ENCODE data around the gene RETREG2. TPM values are rescaled to one million over a fixed set of nuclear protein-coding genes. Genes with fewer than 3 reads are reported as not detected.

Gene RETREG2
- total and polyA plus RNA-seq, 2 of the 4 experiments (the other 2 are of a cell fraction) = 45.2 to 51.1 TPM

DNA sequence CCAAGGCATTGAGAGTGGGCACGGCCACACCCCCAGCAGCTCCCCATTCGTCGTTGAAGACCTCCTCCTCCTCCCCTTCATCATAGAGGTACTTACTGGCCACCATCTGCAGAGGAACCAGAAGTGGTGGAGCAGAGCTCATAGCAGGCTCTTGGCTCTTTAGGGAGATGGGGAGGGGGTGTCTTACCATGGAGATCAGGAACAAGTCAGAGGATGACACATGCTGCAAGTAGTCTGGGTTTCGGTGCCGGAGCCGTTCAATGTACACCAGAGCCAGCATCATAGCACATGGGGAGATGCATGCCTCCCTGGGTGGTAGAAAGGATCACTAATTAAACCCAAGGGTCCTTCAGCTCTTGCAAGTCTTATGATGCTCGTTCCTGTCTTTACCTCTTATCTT, 3.3 kb upstream of the RETREG2 start:
- no TSS peak for BruUV-seq (replicated peaks)
- H2BK120ac ChIP-seq (ENCODE audit: low read depth, low read length) = no peak overlapping the region
- H3K9ac ChIP-seq (ENCODE audit: low read depth, low read length) = no peak overlapping the region
- no peak overlapping the region for H4K91ac ChIP-seq (ENCODE audit: insufficient read depth, low read depth, low read length)
- H4K5ac ChIP-seq (ENCODE audit: low read depth, low read length) = no peak overlapping the region
- no peak overlapping the region for H3K23ac ChIP-seq (ENCODE audit: low read depth, low read length)
- peaks cover 22% of the 10 kb centered on the region for H3K36me3 ChIP-seq (ENCODE audit: control insufficient read depth, insufficient read depth, low read length)
- H2BK15ac ChIP-seq (ENCODE audit: low read depth, low read length) = no peak overlapping the region
- dilution Hi-C loops (cut with HindIII; ENCODE audit: low sequenced_read_pairs, unreplicated experiment) (no loop called here), intact Hi-C loops (cut with micrococcal nuclease) (loop anchor here (5.0 kb wide), 2 partner anchors 102 to 212 kb away; partner anchors contain the start of genes DNAJB2 and DNPEP), in situ Hi-C loops (cut with MboI; ENCODE audit: low sequenced_read_pairs) (loop anchor here (5.0 kb wide), 2 partner anchors 32 to 122 kb away; partner anchors contain the start of gene ZFAND2B)
- H3K79me1 ChIP-seq (ENCODE audit: low read depth in 1 of 2, low read length in 2 of 2) = peaks cover 15 to 34% of the 10 kb centered on the region in 2 experiments
- no peak overlapping the region for H3K18ac ChIP-seq (ENCODE audit: low read depth, low read length)
- WGBS, 2 experiments (ENCODE audit: extremely low coverage in 2 of 2, insufficient read length in 1 of 2) = 100% methylated on average over 1 of the region's 7 CpGs; no CpG with 5 or more reads in 1 of the 2 experiments
- DNase-seq (no peak), ATAC-seq (ENCODE audit: low read depth) (no peak)
- peaks cover 19% of the 10 kb centered on the region for H4K20me1 ChIP-seq (ENCODE audit: insufficient read depth, low read length)
- no peak overlapping the region for H3K14ac ChIP-seq (replicated peaks; ENCODE audit: low read depth, low read length)
- H2BK20ac ChIP-seq (ENCODE audit: low read depth, low read length) = no peak overlapping the region
- no peak overlapping the region for H4K8ac ChIP-seq (ENCODE audit: low read depth in 2 of 2, low read length in 2 of 2)
- H3K4ac ChIP-seq (ENCODE audit: low read depth, low read length) = no peak overlapping the region
- peaks cover 8% of the 10 kb centered on the region; the same call in 1 of the 2 replicates for H3K4me1 ChIP-seq (ENCODE audit: control insufficient read depth, insufficient read depth, low read length)
- ChIA-PET CTCF (interaction anchor here (1.4 kb wide), 1 partner anchor 120 kb away, joined by 3 read pairs; no protein-coding TSS in a partner anchor), POLR2A (ENCODE audit: unreplicated experiment) (no interaction called here)
- H2AK5ac ChIP-seq (ENCODE audit: low read depth, low read length) = no peak overlapping the region
- H3K4me2 ChIP-seq (ENCODE audit: low read depth, low read length) = no peak overlapping the region
- 0 out of 2 replicates have a peak, but pooled peaks cover 6% of the 10 kb centered on the region for H3K9me1 ChIP-seq (ENCODE audit: insufficient read depth, low read length)
- no peaks in the 10 kb centered on the region for H3K27me3 ChIP-seq (ENCODE audit: control insufficient read depth, insufficient read depth, low read length)
- H3K56ac ChIP-seq (ENCODE audit: extremely low read depth, insufficient read depth, low read length) = no peak overlapping the region
- H2AK9ac ChIP-seq (replicated peaks; ENCODE audit: low read depth, low read length, poor library complexity) = no peak overlapping the region
- no peaks in the 10 kb centered on the region for H3K9me3 ChIP-seq (ENCODE audit: control insufficient read depth, insufficient read depth, low read length)
- no peak overlapping the region for H3K27ac ChIP-seq (ENCODE audit: insufficient read depth, low read length)
- H2BK5ac ChIP-seq (ENCODE audit: low read depth, low read length, poor library complexity, severe bottlenecking) = no peak overlapping the region
- no peak overlapping the region for H3K4me3 ChIP-seq (ENCODE audit: insufficient read depth, low read depth, low read length)
- TF ChIP-seq, protein P1, sequence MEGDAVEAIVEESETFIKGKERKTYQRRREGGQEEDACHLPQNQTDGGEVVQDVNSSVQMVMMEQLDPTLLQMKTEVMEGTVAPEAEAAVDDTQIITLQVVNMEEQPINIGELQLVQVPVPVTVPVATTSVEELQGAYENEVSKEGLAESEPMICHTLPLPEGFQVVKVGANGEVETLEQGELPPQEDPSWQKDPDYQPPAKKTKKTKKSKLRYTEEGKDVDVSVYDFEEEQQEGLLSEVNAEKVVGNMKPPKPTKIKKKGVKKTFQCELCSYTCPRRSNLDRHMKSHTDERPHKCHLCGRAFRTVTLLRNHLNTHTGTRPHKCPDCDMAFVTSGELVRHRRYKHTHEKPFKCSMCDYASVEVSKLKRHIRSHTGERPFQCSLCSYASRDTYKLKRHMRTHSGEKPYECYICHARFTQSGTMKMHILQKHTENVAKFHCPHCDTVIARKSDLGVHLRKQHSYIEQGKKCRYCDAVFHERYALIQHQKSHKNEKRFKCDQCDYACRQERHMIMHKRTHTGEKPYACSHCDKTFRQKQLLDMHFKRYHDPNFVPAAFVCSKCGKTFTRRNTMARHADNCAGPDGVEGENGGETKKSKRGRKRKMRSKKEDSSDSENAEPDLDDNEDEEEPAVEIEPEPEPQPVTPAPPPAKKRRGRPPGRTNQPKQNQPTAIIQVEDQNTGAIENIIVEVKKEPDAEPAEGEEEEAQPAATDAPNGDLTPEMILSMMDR (conservative IDR thresholded peaks at IDR 0.05; ENCODE audit: low read depth, low read length) = no peak
- TF ChIP-seq MAZ (IDR thresholded peaks at IDR 0.05; ENCODE audit: borderline replicate concordance, low read depth, low read length) = no peak
- TF ChIP-seq CEBPB (IDR thresholded peaks at IDR 0.05; ENCODE audit: low read depth, low read length) = no peak
- no peak for TF ChIP-seq NFE2L2 (IDR thresholded peaks at IDR 0.05; ENCODE audit: low read depth, low read length)
- TF ChIP-seq, protein P2, sequence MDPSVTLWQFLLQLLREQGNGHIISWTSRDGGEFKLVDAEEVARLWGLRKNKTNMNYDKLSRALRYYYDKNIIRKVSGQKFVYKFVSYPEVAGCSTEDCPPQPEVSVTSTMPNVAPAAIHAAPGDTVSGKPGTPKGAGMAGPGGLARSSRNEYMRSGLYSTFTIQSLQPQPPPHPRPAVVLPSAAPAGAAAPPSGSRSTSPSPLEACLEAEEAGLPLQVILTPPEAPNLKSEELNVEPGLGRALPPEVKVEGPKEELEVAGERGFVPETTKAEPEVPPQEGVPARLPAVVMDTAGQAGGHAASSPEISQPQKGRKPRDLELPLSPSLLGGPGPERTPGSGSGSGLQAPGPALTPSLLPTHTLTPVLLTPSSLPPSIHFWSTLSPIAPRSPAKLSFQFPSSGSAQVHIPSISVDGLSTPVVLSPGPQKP (IDR thresholded peaks at IDR 0.05; ENCODE audit: borderline replicate concordance, low read depth, low read length) = no peak
- no peak for TF ChIP-seq BHLHE40 (IDR thresholded peaks at IDR 0.05; ENCODE audit: low read depth, low read length)
- no peak for TF ChIP-seq MAFK (IDR thresholded peaks at IDR 0.05; ENCODE audit: low read depth, low read length)
- no peak for TF ChIP-seq RFX5 (IDR thresholded peaks at IDR 0.05; ENCODE audit: low read depth, low read length)
- TF ChIP-seq FOS (IDR thresholded peaks at IDR 0.05; ENCODE audit: low read depth, low read length) = no peak
- TF ChIP-seq CHD1 (IDR thresholded peaks at IDR 0.05; ENCODE audit: low read depth, low read length) = no peak
- TF ChIP-seq, protein P3, sequence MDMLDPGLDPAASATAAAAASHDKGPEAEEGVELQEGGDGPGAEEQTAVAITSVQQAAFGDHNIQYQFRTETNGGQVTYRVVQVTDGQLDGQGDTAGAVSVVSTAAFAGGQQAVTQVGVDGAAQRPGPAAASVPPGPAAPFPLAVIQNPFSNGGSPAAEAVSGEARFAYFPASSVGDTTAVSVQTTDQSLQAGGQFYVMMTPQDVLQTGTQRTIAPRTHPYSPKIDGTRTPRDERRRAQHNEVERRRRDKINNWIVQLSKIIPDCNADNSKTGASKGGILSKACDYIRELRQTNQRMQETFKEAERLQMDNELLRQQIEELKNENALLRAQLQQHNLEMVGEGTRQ (IDR thresholded peaks at IDR 0.05; ENCODE audit: low read depth, low read length) = no peak
- TF ChIP-seq SMC3 (IDR thresholded peaks at IDR 0.05; ENCODE audit: low read depth, low read length) = no peak
- TF ChIP-seq MXI1 (IDR thresholded peaks at IDR 0.05; ENCODE audit: borderline replicate concordance, low read depth, low read length) = no peak
- TF ChIP-seq RCOR1 (IDR thresholded peaks at IDR 0.05; ENCODE audit: insufficient replicate concordance, low read length) = no peak
- no peak overlapping the region for H2AFZ ChIP-seq (replicated peaks; ENCODE audit: low read length, poor library complexity)

All from IMR-90 (cell line).